ENCODE results near the gene TMEM131.

Gene TMEM131

GRCh38 chr2:97734061-97735051 is 261.4 kb downstream of the TMEM131 start (continued):
- TF ChIP-seq ZNF248 (tag by site-specific recombination; IDR thresholded peaks at IDR 0.05) = no peak
- TF ChIP-seq GLI4 (tag by site-specific recombination; IDR thresholded peaks at IDR 0.05) = no peak
- TF ChIP-seq SP7 (tag by site-specific recombination; IDR thresholded peaks at IDR 0.05) = no peak

DNA sequence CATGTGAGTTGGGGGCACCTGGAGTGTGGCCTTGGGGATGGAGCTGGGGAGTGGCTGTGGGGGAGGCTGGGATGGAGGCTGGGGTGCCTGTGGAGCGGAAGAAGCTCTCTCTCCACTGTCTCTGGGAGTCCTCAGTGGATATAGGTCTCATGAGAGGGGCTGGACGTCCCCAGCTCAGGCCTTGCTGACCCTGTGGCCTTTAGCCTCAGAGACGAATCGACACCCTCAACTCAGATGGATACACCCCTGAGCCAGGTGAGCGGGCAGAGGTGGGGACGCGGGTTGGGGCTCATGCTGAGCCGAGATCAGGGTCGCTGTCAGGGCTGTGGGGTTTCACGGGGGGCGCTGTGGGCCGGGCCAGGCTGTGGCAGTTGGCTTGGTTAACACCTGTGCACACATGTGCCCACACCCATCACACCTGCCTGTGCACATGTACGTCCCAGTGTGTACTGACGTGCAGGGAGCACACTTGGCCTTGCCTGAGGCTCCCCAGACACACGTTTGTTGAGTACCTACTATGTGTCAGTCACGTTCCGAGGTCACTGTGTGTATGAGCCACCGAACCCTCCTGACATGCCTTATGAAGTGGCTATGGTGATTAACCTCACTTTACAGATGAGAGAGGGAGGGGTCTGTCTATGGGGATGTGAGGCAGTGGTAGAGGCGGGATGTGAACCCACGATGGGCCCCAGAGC is 262.3 kb downstream of the TMEM131 start:
- CTCF ChIA-PET = no interaction called here
- Histone ChIP-seq H3K9me3 (ENCODE audit: control insufficient read depth, insufficient read depth, low read depth, low read length) (no peaks in the 10 kb centered on the region), H3K4me3 (ENCODE audit: low read depth, low read length) (no peak overlapping the region), H3K27ac (ENCODE audit: extremely low read depth, low read depth, low read length) (no peak overlapping the region), H3K4me1 (ENCODE audit: control insufficient read depth, insufficient read depth, low read length) (no peaks in the 10 kb centered on the region), H3K36me3 (ENCODE audit: control insufficient read depth in 2 of 2, insufficient read depth in 1 of 2, low read length in 2 of 2) (no peaks in the 10 kb centered on the region)
- POLR2A ChIA-PET = no interaction called here
- TF ChIP-seq ZNF202 (tag by site-specific recombination; IDR thresholded peaks at IDR 0.05; ENCODE audit: borderline replicate concordance) (no peak), ZNF175 (tag by site-specific recombination; IDR thresholded peaks at IDR 0.05) (no peak), ZNF214 (tag by site-specific recombination; IDR thresholded peaks at IDR 0.05; ENCODE audit: borderline replicate concordance) (no peak), ZNF561 (tag by site-specific recombination; IDR thresholded peaks at IDR 0.05; ENCODE audit: borderline replicate concordance) (no peak), ZNF114 (tag by site-specific recombination; IDR thresholded peaks at IDR 0.05) (no peak), MZF1 (tag by site-specific recombination; IDR thresholded peaks at IDR 0.05; ENCODE audit: borderline replicate concordance) (no peak), ZSCAN30 (tag by site-specific recombination; IDR thresholded peaks at IDR 0.05) (no peak)
- TF ChIP-seq, protein P1, sequence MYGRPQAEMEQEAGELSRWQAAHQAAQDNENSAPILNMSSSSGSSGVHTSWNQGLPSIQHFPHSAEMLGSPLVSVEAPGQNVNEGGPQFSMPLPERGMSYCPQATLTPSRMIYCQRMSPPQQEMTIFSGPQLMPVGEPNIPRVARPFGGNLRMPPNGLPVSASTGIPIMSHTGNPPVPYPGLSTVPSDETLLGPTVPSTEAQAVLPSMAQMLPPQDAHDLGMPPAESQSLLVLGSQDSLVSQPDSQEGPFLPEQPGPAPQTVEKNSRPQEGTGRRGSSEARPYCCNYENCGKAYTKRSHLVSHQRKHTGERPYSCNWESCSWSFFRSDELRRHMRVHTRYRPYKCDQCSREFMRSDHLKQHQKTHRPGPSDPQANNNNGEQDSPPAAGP (tag by site-specific recombination; IDR thresholded peaks at IDR 0.05) = no peak
- TF ChIP-seq, protein P2, sequence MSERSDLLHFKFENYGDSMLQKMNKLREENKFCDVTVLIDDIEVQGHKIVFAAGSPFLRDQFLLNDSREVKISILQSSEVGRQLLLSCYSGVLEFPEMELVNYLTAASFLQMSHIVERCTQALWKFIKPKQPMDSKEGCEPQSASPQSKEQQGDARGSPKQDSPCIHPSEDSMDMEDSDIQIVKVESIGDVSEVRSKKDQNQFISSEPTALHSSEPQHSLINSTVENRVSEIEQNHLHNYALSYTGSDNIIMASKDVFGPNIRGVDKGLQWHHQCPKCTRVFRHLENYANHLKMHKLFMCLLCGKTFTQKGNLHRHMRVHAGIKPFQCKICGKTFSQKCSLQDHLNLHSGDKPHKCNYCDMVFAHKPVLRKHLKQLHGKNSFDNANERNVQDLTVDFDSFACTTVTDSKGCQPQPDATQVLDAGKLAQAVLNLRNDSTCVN (tag by site-specific recombination; optimal IDR thresholded peaks at IDR 0.05) = no peak
- TF ChIP-seq, protein P3, sequence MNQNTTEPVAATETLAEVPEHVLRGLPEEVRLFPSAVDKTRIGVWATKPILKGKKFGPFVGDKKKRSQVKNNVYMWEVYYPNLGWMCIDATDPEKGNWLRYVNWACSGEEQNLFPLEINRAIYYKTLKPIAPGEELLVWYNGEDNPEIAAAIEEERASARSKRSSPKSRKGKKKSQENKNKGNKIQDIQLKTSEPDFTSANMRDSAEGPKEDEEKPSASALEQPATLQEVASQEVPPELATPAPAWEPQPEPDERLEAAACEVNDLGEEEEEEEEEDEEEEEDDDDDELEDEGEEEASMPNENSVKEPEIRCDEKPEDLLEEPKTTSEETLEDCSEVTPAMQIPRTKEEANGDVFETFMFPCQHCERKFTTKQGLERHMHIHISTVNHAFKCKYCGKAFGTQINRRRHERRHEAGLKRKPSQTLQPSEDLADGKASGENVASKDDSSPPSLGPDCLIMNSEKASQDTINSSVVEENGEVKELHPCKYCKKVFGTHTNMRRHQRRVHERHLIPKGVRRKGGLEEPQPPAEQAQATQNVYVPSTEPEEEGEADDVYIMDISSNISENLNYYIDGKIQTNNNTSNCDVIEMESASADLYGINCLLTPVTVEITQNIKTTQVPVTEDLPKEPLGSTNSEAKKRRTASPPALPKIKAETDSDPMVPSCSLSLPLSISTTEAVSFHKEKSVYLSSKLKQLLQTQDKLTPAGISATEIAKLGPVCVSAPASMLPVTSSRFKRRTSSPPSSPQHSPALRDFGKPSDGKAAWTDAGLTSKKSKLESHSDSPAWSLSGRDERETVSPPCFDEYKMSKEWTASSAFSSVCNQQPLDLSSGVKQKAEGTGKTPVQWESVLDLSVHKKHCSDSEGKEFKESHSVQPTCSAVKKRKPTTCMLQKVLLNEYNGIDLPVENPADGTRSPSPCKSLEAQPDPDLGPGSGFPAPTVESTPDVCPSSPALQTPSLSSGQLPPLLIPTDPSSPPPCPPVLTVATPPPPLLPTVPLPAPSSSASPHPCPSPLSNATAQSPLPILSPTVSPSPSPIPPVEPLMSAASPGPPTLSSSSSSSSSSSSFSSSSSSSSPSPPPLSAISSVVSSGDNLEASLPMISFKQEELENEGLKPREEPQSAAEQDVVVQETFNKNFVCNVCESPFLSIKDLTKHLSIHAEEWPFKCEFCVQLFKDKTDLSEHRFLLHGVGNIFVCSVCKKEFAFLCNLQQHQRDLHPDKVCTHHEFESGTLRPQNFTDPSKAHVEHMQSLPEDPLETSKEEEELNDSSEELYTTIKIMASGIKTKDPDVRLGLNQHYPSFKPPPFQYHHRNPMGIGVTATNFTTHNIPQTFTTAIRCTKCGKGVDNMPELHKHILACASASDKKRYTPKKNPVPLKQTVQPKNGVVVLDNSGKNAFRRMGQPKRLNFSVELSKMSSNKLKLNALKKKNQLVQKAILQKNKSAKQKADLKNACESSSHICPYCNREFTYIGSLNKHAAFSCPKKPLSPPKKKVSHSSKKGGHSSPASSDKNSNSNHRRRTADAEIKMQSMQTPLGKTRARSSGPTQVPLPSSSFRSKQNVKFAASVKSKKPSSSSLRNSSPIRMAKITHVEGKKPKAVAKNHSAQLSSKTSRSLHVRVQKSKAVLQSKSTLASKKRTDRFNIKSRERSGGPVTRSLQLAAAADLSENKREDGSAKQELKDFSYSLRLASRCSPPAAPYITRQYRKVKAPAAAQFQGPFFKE (tag by site-specific recombination; IDR thresholded peaks at IDR 0.05; ENCODE audit: borderline replicate concordance) = no peak

Data from HEK293 (cell line).